Fibroblast of mammary gland (primary cell): ENCODE data around the gene PTER.
A peak's percentile ranks its signal among the peaks of the same experiment; 100 is the strongest.

Experiments
- DNase-seq: peaks from one replicate; pipeline ENCODE4 v3.0.0-alpha.2; 2010; ENCODE audit warnings: low read depth
- H3K4me3 ChIP-seq: 2 replicates; pipeline ENCODE4 v1.5.1; 2011; ENCODE audit warnings: low read depth, mild to moderate bottlenecking, low read length, moderate library complexity; ENCODE audit not compliant: control insufficient read depth
- TF ChIP-seq, protein P1 (sequence below): conservative IDR thresholded peaks from 2 replicates; pipeline ENCODE4 v1.5.1; 2011; ENCODE audit warnings: low read depth, low read length, inconsistent platforms; ENCODE audit not compliant: control insufficient read depth, insufficient read depth

PTER gene

DNA sequence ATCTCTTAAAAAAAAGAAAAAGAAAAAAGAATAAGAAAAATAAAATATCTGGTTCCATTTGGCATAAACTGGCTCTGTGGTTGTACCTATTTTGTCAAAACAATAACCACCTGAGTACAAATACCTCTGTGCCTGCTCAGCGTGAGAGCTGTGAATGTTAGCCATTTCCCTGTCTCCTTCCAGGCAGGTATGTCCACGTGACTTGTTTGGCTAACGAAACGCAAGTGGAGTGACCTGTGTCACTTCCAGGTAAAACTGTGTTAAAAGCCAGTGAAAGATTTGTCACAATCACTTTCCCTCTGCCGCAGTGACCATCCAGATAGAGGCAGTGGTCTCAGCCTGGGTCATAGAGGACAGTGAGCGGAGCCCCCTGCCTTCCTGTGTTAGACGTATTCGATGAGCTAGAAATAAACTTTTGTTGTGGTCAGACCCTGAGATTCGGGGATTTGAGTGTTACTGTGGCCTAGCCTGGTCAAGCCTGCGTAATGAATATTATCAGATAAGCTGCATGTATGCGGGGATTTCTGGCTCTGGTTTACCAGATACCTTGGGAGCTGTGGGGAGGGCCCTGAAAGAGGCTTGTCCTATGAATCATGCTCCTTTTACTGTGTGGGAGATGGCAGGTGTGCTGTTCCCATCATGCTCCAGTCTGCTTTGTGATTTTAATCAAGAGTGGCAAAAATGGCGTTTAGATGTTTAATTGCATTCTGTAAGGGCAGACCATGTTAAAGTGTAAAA is 3.8 kb downstream of the PTER start:
- TF ChIP-seq, protein P1, sequence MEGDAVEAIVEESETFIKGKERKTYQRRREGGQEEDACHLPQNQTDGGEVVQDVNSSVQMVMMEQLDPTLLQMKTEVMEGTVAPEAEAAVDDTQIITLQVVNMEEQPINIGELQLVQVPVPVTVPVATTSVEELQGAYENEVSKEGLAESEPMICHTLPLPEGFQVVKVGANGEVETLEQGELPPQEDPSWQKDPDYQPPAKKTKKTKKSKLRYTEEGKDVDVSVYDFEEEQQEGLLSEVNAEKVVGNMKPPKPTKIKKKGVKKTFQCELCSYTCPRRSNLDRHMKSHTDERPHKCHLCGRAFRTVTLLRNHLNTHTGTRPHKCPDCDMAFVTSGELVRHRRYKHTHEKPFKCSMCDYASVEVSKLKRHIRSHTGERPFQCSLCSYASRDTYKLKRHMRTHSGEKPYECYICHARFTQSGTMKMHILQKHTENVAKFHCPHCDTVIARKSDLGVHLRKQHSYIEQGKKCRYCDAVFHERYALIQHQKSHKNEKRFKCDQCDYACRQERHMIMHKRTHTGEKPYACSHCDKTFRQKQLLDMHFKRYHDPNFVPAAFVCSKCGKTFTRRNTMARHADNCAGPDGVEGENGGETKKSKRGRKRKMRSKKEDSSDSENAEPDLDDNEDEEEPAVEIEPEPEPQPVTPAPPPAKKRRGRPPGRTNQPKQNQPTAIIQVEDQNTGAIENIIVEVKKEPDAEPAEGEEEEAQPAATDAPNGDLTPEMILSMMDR = no peak
- no peak for DNase-seq
- H3K4me3 ChIP-seq = no peak overlapping the region

DNA sequence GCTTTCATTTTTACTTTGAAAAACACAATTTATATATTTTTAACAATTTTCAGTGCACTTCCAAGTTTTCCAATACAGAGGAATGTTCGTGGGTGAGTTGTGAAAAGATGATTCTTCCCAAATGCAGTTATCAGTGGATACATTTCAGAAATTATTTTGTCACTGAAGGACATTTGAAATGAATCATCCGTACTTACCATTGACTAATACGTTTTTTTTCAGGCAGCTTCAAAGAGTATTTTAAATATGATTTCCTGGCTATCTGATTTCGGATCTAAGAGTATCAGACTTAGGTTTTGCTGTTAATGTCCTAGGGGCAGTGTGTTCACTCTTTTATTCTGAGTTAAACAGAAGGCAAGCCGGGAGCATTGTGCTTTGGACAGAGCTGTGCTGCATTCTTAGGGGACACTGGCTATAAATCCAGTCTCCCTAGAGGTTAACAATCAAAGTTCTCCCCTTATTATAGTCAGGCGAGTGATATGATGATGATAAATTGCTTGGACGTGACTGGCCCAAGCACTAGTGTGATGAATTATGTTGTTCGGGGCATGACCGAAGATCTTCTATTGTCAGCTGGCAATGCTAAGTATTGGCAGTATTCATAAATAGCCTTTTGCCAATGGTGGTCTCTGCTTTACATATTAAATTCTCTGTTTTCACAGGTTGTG is 4.5 kb downstream of the PTER start:
- TF ChIP-seq, protein P1 = no peak
- peak; percentile 34 for DNase-seq
- H3K4me3 ChIP-seq = peak overlapping the region; percentile 6

DNA sequence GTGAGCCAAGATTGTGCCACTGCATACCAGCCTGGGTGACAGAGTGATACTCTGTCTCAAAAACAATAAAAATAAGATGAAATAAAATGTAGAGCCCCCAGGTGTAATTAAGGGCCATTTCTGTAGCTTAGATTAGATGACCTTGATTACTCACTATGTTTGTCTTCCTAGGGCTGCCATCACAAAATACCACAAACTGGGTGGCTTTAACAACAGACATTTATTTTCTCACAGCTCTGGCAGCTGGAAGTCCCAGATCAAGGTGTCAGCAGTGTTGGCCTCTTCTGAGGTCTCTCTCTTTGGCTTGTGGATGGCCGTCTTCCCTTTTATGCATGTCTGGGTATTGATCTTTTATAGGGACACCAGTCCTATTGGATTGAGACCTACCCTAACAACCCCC is 6.1 kb downstream of the PTER start:
- TF ChIP-seq, protein P1 = no peak
- H3K4me3 ChIP-seq = no peak overlapping the region
- no peak for DNase-seq

DNA sequence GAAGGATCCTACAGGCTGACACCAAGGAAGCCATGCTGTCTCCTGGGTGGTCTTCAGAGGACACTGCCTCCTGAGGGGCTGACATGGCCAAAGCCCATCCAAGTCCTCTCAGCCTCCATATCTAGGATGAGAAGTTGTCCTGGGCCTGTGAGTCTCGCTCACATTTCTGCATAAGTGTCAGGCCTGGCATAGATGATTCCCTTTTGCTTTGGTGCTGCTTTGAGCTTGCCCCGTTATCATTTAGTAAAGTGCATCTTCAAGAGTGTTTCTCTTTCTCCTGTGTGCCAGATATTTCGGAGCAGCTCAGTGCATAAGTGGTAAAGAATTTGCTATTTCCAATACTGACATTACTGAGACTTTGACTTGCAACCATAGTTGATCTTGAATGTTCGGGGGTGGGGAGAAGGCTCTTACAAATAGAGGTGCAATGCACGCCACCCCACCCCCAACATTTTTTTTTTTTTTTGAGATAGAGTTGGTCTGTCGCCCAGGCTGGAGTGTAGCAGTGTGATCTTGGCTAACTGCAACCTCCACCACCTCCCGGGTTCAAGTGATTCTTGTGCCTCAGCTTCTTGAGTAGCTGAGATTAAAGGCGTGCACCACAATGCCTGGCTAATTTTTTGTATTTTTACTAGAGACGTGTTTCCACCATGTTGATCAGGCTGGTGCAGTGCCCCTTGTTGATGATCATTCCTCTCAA is 9.1 kb downstream of the PTER start:
- TF ChIP-seq, protein P1 = no peak
- no peak overlapping the region for H3K4me3 ChIP-seq
- no peak for DNase-seq

DNA sequence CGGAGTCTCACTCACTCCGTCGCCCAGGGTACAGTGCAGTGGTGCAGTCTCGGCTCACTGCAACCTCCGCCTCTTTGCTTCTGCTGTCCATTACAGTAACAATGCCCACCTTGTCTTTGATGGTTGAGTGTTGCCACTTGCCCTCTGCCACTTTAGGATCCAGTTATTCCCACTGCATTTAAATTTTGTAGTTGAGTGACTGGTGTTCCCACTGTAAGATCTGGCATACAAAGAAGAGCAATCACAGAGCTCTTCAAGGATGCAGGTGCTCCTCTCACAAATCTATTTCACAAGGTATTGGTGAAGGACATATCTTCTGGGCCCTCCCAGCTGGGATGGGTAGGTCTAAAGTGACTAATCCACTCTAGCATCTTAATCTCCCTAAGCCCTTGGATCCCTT is 12.6 kb downstream of the PTER start:
- no peak for DNase-seq
- TF ChIP-seq, protein P1 = no peak
- no peak overlapping the region for H3K4me3 ChIP-seq

DNA sequence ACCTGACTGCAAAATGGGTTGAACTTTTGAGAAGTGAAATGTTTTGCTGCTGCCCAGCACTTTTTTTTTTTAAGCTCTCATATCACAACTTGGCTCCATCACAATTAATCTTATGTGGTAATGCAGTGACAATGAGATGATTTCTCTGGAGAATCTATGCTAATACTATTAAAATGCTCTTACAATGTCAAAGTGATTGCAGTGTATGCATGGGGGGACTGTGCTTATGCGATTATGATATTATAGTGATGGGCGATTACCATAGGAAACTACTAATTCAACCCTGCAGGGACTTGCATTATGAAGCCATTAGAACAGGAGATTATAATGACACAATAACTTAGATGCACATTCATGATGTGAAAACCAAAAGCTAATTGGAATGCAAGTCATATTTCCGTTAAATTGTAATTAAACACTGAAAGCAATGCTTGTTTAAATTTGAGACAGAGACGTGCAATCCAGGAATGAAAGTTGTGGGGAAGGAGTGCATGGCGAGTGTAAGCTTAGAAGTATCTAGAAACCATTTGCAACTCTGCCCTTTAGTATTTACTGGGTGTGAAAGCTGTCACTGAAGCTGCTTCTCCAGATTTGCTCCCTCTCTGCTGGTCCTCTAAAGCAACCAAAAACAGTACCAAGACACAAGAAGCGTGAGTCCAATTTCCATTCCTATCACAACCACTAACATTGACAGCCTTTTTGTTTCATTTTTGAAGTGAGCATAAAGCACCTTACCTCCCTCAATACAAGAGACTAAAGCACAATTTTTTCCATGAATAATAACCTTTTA is 21.6 kb downstream of the PTER start:
- TF ChIP-seq, protein P1 = no peak
- DNase-seq = no peak
- no peak overlapping the region for H3K4me3 ChIP-seq
